ENCODE data around the gene G6PC1.
"Not testable (repeated sequence)": the region's sequence is repeated elsewhere in the genome, so short reads cannot be mapped to it uniquely, and the experiment has no call there.

DNA sequence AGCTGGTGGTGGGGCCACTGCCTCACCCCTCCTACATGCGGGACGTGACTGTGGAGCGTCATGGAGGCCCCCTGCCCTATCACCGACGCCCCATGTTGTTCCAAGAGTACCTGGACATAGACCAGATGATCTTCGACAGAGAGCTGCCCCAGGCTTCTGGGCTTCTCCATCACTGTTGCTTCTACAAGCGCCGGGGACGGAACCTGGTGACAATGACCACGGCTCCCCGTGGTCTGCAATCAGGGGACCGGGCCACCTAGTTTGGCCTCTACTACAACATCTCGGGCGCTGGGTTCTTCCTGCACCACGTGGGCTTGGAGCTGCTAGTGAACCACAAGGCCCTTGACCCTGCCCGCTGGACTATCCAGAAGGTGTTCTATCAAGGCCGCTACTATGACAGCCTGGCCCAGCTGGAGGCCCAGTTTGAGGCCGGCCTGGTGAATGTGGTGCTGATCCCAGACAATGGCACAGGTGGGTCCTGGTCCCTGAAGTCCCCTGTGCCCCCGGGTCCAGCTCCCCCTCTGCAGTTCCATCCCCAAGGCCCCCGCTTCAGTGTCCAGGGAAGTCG lies 32.8 kb upstream of the G6PC1 start:
- TF ChIP-seq, protein P1, sequence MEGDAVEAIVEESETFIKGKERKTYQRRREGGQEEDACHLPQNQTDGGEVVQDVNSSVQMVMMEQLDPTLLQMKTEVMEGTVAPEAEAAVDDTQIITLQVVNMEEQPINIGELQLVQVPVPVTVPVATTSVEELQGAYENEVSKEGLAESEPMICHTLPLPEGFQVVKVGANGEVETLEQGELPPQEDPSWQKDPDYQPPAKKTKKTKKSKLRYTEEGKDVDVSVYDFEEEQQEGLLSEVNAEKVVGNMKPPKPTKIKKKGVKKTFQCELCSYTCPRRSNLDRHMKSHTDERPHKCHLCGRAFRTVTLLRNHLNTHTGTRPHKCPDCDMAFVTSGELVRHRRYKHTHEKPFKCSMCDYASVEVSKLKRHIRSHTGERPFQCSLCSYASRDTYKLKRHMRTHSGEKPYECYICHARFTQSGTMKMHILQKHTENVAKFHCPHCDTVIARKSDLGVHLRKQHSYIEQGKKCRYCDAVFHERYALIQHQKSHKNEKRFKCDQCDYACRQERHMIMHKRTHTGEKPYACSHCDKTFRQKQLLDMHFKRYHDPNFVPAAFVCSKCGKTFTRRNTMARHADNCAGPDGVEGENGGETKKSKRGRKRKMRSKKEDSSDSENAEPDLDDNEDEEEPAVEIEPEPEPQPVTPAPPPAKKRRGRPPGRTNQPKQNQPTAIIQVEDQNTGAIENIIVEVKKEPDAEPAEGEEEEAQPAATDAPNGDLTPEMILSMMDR (IDR thresholded peaks at IDR 0.05): not testable (repeated sequence)
- TF ChIP-seq EZH2, EZH2phosphoT487 (IDR thresholded peaks at IDR 0.05): not testable (repeated sequence)
